B cell (primary cell): ENCODE measurements around the gene ASIC4. TPM values are rescaled to one million over a fixed set of nuclear protein-coding genes. Genes with fewer than 3 reads are reported as not detected.

ENCODE experiments used
- ATAC-seq: fragments of 200-7000 bp; cut with Tn5 transposase; one replicate; pipeline ENCODE4 v1.10.0; 2021; ENCODE audit warnings: low read depth, mild to moderate bottlenecking, moderate number of reproducible peaks, moderate library complexity
- CTCF ChIA-PET: fragments of 350-600 bp; sonication (Branson Sonifier 250); formaldehyde crosslinking; loops from one replicate; lab custom pipeline; 2021; ENCODE audit warnings: antibody characterized with exemption, inconsistent platforms; lab: Charles Lee
- POLR2A ChIA-PET: fragments of 350-600 bp; sonication (Branson Sonifier 250); formaldehyde crosslinking; loops from one replicate; lab custom pipeline; 2021; ENCODE audit warnings: antibody characterized with exemption; lab: Charles Lee
- DNase-seq: peaks from one replicate; pipeline ENCODE4 v3.0.0; 2013
- H2AFZ ChIP-seq: 2 replicates; pipeline ENCODE4 v1.6.1; 2012; ENCODE audit warnings: mild to moderate bottlenecking, low read depth, low read length; ENCODE audit not compliant: insufficient read depth, poor library complexity, severe bottlenecking
- H3K27ac ChIP-seq, 2 donors: 1 replicate in 1 of 2; 2 replicates in 1 of 2; pipeline ENCODE4 v1.5.1; 2012 to 2013; ENCODE audit warnings: low read length in 2 of 2, mild to moderate bottlenecking in 2 of 2, moderate library complexity in 1 of 2
- H3K27me3 ChIP-seq, 4 experiments: fragments of 200-600 bp in 1 of 4; sonication (generic) in 1 of 4; replicated peaks in 1 of 4; 1 replicate in 2 of 4; 2 replicates in 2 of 4; pipeline versions ENCODE4 v1.6.1 to v1.7.0; 2013 to 2016; ENCODE audit warnings: low read length in 3 of 4, mild to moderate bottlenecking in 2 of 4, mixed read lengths in 1 of 4, moderate library complexity in 1 of 4; ENCODE audit not compliant: insufficient read depth in 4 of 4, control insufficient read depth in 3 of 4; ENCODE audit errors: control extremely low read depth in 1 of 4
- H3K36me3 ChIP-seq, 2 experiments: replicated peaks in 1 of 2; 1 replicate in 1 of 2; 2 replicates in 1 of 2; pipeline versions ENCODE4 v1.6.1 to v1.7.1; 2013; ENCODE audit warnings: low read length in 1 of 2; ENCODE audit not compliant: insufficient read depth in 2 of 2, control insufficient read depth in 1 of 2; ENCODE audit errors: control extremely low read depth in 1 of 2, extremely low read depth in 1 of 2
- H3K4me1 ChIP-seq, 2 donors: fragments of 200-600 bp in 1 of 2; sonication (generic) in 1 of 2; 1 replicate in 1 of 2; 2 replicates in 1 of 2; pipeline versions ENCODE4 v1.5.1 to v1.6.1; 2013 to 2017; ENCODE audit warnings: low read length in 2 of 2; ENCODE audit not compliant: control insufficient read depth in 2 of 2, insufficient read depth in 2 of 2
- H3K4me2 ChIP-seq: replicated peaks from 2 replicates; pipeline ENCODE3; 2012; ENCODE audit warnings: mild to moderate bottlenecking, low read depth, low read length; ENCODE audit not compliant: poor library complexity, severe bottlenecking
- H3K4me3 ChIP-seq, 5 experiments: fragments of 200-600 bp in 1 of 5; sonication (generic) in 1 of 5; 1 replicate in 3 of 5; 2 replicates in 2 of 5; pipeline versions ENCODE4 v1.5.1 to v1.7.0; 2011 to 2016; ENCODE audit warnings: low read length in 4 of 5, mild to moderate bottlenecking in 4 of 5, low read depth in 2 of 5, control low read depth in 1 of 5, moderate library complexity in 1 of 5; ENCODE audit not compliant: insufficient read depth in 1 of 5; ENCODE audit errors: control extremely low read depth in 1 of 5, extremely low read depth in 1 of 5
- H3K79me2 ChIP-seq: fragments of 200-600 bp; sonication (generic); one replicate; pipeline ENCODE4 v1.6.0; 2016; ENCODE audit warnings: low read length; ENCODE audit not compliant: control insufficient read depth, insufficient read depth
- H3K9ac ChIP-seq: fragments of 200-600 bp; sonication (generic); 2 replicates; pipeline ENCODE4 v1.6.1; 2017; ENCODE audit warnings: mild to moderate bottlenecking, low read length, moderate library complexity
- H3K9me3 ChIP-seq, 3 donors: one replicate each; pipeline versions ENCODE4 v1.6.1 to v1.7.1; 2013; ENCODE audit warnings: low read length in 2 of 3; ENCODE audit not compliant: control insufficient read depth in 2 of 3, insufficient read depth in 1 of 3; ENCODE audit errors: control extremely low read depth in 1 of 3
- H4K20me1 ChIP-seq: 2 replicates; pipeline ENCODE4 v1.6.0; 2012; ENCODE audit warnings: mild to moderate bottlenecking, low read length; ENCODE audit not compliant: insufficient read depth, control insufficient read depth, poor library complexity, severe bottlenecking
- H3K27ac Mint-ChIP-seq: one replicate; pipeline ENCODE4 v1.8.0; 2021; ENCODE audit warnings: mixed read lengths
- H3K27me3 Mint-ChIP-seq: one replicate; pipeline ENCODE4 v1.8.0; 2021; ENCODE audit warnings: mixed read lengths
- H3K4me1 Mint-ChIP-seq: one replicate; pipeline ENCODE4 v1.8.0; 2021; ENCODE audit warnings: mixed read lengths
- H3K4me3 Mint-ChIP-seq: one replicate; pipeline ENCODE4 v1.8.0; 2021; ENCODE audit warnings: mixed read lengths
- H3K9me3 Mint-ChIP-seq: one replicate; pipeline ENCODE4 v1.8.0; 2022; ENCODE audit warnings: mixed read lengths; ENCODE audit not compliant: insufficient read depth
- CTCF ChIP-seq: fragments of 200-600 bp; IDR thresholded peaks from one replicate; pipeline ENCODE4 v1.8.0; 2022; ENCODE audit warnings: antibody characterized with exemption, mild to moderate bottlenecking
- EZH2 ChIP-seq: IDR thresholded peaks from 2 replicates; pipeline ENCODE4 v1.6.1; 2012; ENCODE audit warnings: borderline replicate concordance, low read depth, mild to moderate bottlenecking, moderate library complexity, low read length; ENCODE audit not compliant: insufficient read depth, poor library complexity, severe bottlenecking
- WGBS: methylation state at CpG from one replicate; pipeline ENCODE4 v1.1.5; 2013; ENCODE audit warnings: missing lambda C conversion rate; ENCODE audit not compliant: insufficient coverage; 5-methylcytosine and 5-hydroxymethylcytosine counted together
- intact Hi-C: fragments of 100-400 bp; cut with micrococcal nuclease; formaldehyde crosslinking; loops from one replicate; pipeline ENCODE4 v1.10.0; 2022
- polyA minus RNA-seq: library from RNA; depleted of rRNA, polyadenylated mRNA; stranded (reverse); fragments of >200 nt; gene quantifications from 2 replicates; pipeline ENCODE4 v1.2.3, GENCODE V29; 2012
- polyA plus RNA-seq: library from polyadenylated mRNA; depleted of rRNA; stranded (reverse); fragments of >200 nt; gene quantifications from 2 replicates; pipeline ENCODE4 v1.2.3, GENCODE V29; 2012
- total RNA-seq, 2 donors: library from RNA; stranded (reverse); fragments of 120-200 nt in 1 of 2; gene quantifications; 1 replicate in 1 of 2; 2 replicates in 1 of 2; pipeline versions ENCODE4 v1.2.3 to v1.2.4, GENCODE V29; 2013 to 2022

Gene ASIC4
- total RNA-seq = not detected in 2 replicates
- total RNA-seq (2013) = 0.02 TPM
- 0.03 TPM in 1 of 2 replicates, not detected in the other for polyA plus RNA-seq
- 0.09 and 0.21 TPM in 2 replicates for polyA minus RNA-seq

GRCh38 chr2:219514196-219514761 lies at the start of gene ASIC4:
TSS of gene ASIC4 (plus strand) at chr2:219514482. CDS start at chr2:219514725, 243 bp downstream.
- intact Hi-C loops = no loop called here
- no peak for DNase-seq

More at GRCh38 chr2:219514196-219514761, at the start of gene ASIC4:
- H3K9me3 ChIP-seq = peaks cover 0 to 18% (median 0%) of the 10 kb centered on the region in 3 donors
- ChIA-PET POLR2A (no interaction called here), CTCF (interaction anchor here (0.8 to 1.8 kb wide), 3 partner anchors 14 to 16 kb away, joined by 3 to 6 read pairs (median 4); no protein-coding TSS in a partner anchor)
- no peaks in the 10 kb centered on the region for H3K79me2 ChIP-seq
- ATAC-seq = no peak
- 8% methylated on average over 30 of the region's 31 CpGs for WGBS
- no peak within 1 kb of the TSS for H3K4me3 ChIP-seq
- Mint-ChIP-seq H3K4me1 (peaks cover 25% of the 10 kb centered on the region), H3K27ac (no peak within 1 kb of the TSS), H3K4me3 (no peak within 1 kb of the TSS), H3K27me3 (peaks cover 72% of the 10 kb centered on the region), H3K9me3 (no peaks in the 10 kb centered on the region)
- H3K9ac ChIP-seq = no peak within 1 kb of the TSS
- H3K4me1 ChIP-seq = peaks cover 13 to 30% of the 10 kb centered on the region in 2 donors
- H3K36me3 ChIP-seq = no peaks in the 10 kb centered on the region
- no peak within 1 kb of the TSS for H3K27ac ChIP-seq
- H4K20me1 ChIP-seq = no peaks in the 10 kb centered on the region
- no peak within 1 kb of the TSS for H2AFZ ChIP-seq
- TF ChIP-seq CTCF (no peak), EZH2 (no peak)
- H3K27me3 ChIP-seq = peaks cover 0 to 91% (median 25%) of the 10 kb centered on the region in 4 experiments
- no peak within 1 kb of the TSS for H3K4me2 ChIP-seq
